Calu3 (cell line): Measurements from ENCODE around the gene PLPPR5. TPM values are rescaled to one million over a fixed set of nuclear protein-coding genes. Genes with fewer than 3 reads are reported as not detected.

ENCODE experiments used
- BruUV-seq: library from RNA; stranded (reverse); fragments of 400-500 nt; replicated peaks from 2 replicates; lab custom pipeline; 2021; lab: Mats Ljungman, UMichigan
- CTCF ChIA-PET: fragments of 300-600 bp; sonication (Branson Sonifier 250); formaldehyde crosslinking; loops from one replicate; lab custom pipeline; 2022; ENCODE audit warnings: antibody characterized with exemption; lab: Charles Lee
- DNase-seq: peaks from one replicate; pipeline ENCODE4 v3.0.0; 2022
- H3K27ac Mint-ChIP-seq: one replicate; pipeline ENCODE4 v1.8.0; 2022; ENCODE audit warnings: mixed read lengths; ENCODE audit not compliant: unreplicated experiment
- H3K27me3 Mint-ChIP-seq: one replicate; pipeline ENCODE4 v1.8.0; 2022; ENCODE audit warnings: mixed read lengths; ENCODE audit not compliant: unreplicated experiment
- H3K36me3 Mint-ChIP-seq: one replicate; pipeline ENCODE4 v1.8.0; 2022; ENCODE audit warnings: mild to moderate bottlenecking, moderate library complexity, mixed read lengths; ENCODE audit not compliant: insufficient read depth, unreplicated experiment
- H3K4me1 Mint-ChIP-seq: one replicate; pipeline ENCODE4 v1.8.0; 2022; ENCODE audit warnings: mild to moderate bottlenecking, low read depth, mixed read lengths; ENCODE audit not compliant: unreplicated experiment
- H3K4me3 Mint-ChIP-seq: one replicate; pipeline ENCODE4 v1.8.0; 2022; ENCODE audit warnings: mild to moderate bottlenecking, low read depth, moderate library complexity, mixed read lengths; ENCODE audit not compliant: unreplicated experiment
- H3K9me3 Mint-ChIP-seq: one replicate; pipeline ENCODE4 v1.8.0; 2022; ENCODE audit warnings: low read depth, mixed read lengths; ENCODE audit not compliant: unreplicated experiment
- intact Hi-C: fragments of 100-400 bp; cut with micrococcal nuclease; formaldehyde crosslinking; loops from one replicate; pipeline ENCODE4 v1.10.0; 2022; ENCODE audit not compliant: unreplicated experiment
- total RNA-seq: library from RNA; stranded (reverse); gene quantifications from 2 replicates; pipeline ENCODE4 v1.2.3, GENCODE V29; 2022
- TF ChIP-seq, protein P1 (sequence below): fragments of 200-600 bp; IDR thresholded peaks from one replicate; pipeline ENCODE4 v1.8.0; 2022; ENCODE audit warnings: antibody characterized with exemption; ENCODE audit not compliant: unreplicated experiment

PLPPR5 gene
- total RNA-seq, 1 experiment from 2014 or later, result not detected

DNA sequence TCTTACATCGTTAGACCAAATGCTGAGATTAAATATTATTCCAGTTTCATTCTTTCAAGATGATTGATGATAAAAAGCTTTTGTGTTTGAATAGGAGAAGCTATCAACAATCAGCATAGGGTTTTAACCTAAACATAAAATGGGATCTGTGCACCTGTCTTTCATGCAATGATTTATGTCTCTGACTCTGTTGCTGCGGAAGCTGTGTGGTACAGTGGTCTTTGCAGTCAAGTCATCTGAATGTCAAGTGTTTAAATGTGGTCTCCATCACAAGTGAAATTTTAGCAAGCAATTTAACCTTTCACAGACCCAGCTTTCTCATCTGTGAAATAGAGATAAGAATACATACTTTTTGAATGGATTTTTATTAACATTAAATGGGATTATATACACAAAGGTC, 107.2 kb downstream of the PLPPR5 start:
- H3K36me3 Mint-ChIP-seq, result no peaks in the 10 kb centered on the region
- intact Hi-C loops, result no loop called here
- no peak overlapping the region for H3K4me3 Mint-ChIP-seq
- H3K4me1 Mint-ChIP-seq, result no peaks in the 10 kb centered on the region
- H3K9me3 Mint-ChIP-seq, result no peaks in the 10 kb centered on the region
- no peak for DNase-seq
- no peaks in the 10 kb centered on the region for H3K27me3 Mint-ChIP-seq
- CTCF ChIA-PET, result no interaction called here
- no peak overlapping the region for H3K27ac Mint-ChIP-seq
- TF ChIP-seq, protein P1, sequence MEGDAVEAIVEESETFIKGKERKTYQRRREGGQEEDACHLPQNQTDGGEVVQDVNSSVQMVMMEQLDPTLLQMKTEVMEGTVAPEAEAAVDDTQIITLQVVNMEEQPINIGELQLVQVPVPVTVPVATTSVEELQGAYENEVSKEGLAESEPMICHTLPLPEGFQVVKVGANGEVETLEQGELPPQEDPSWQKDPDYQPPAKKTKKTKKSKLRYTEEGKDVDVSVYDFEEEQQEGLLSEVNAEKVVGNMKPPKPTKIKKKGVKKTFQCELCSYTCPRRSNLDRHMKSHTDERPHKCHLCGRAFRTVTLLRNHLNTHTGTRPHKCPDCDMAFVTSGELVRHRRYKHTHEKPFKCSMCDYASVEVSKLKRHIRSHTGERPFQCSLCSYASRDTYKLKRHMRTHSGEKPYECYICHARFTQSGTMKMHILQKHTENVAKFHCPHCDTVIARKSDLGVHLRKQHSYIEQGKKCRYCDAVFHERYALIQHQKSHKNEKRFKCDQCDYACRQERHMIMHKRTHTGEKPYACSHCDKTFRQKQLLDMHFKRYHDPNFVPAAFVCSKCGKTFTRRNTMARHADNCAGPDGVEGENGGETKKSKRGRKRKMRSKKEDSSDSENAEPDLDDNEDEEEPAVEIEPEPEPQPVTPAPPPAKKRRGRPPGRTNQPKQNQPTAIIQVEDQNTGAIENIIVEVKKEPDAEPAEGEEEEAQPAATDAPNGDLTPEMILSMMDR, result no peak
- BruUV-seq, result no TSS peak

DNA sequence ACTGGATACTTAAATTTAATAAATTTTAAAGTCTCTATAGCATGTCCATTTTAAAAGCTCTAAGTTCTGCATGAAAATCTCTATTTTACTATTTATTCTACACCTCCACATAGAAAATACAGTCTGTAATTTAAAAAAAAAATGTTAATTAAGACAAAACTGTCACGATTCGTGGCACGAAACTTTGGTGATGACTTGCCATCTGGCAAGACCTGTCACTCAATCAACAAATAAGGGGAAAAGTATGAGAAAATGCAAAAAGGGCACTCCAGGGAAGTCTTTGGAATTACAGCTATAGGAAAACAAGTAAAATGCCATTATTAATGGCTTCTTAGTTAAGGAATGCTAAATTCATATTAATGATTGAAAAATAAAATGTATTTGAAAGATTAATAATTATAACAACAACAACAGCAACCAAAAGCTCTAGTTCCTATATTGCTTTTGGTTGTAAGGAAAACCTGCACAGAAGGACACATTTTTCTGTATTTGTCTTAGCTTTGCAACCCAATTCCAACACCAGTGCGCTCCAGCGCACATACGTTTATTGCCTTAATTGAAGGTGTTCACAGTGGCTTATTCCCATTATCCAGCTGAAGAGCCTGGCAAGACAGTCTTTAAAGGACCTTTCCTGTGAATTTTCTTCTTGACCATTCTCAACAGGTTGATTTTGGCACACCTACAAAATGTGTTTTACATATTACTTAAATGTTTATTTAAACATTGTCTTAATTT, 107.8 kb downstream of the PLPPR5 start:
- TF ChIP-seq, protein P1, result no peak
- Mint-ChIP-seq H3K4me1 (no peaks in the 10 kb centered on the region), H3K27ac (no peak overlapping the region), H3K27me3 (no peaks in the 10 kb centered on the region), H3K4me3 (no peak overlapping the region), H3K9me3 (no peaks in the 10 kb centered on the region), H3K36me3 (no peaks in the 10 kb centered on the region)
- CTCF ChIA-PET, result interaction anchor here (0.5 kb wide), 1 partner anchor 99 kb away, joined by 3 read pairs; no protein-coding TSS in a partner anchor
- no TSS peak for BruUV-seq
- DNase-seq, result no peak
- intact Hi-C loops, result no loop called here

- no peak overlapping the region for H3K27ac Mint-ChIP-seq
- intact Hi-C loops, result no loop called here
- TF ChIP-seq, protein P1, result no peak
- no peaks in the 10 kb centered on the region for H3K36me3 Mint-ChIP-seq
- BruUV-seq, result no TSS peak
- no peaks in the 10 kb centered on the region for H3K4me1 Mint-ChIP-seq
- no peak overlapping the region for H3K4me3 Mint-ChIP-seq
- no peaks in the 10 kb centered on the region for H3K27me3 Mint-ChIP-seq
- CTCF ChIA-PET, result no interaction called here
- no peak for DNase-seq
- H3K9me3 Mint-ChIP-seq, result no peaks in the 10 kb centered on the region
These were observed 111.3 kb downstream of the PLPPR5 start for GRCh38 chr1:98893371-98893770.

- Mint-ChIP-seq H3K27me3 (no peaks in the 10 kb centered on the region), H3K9me3 (no peaks in the 10 kb centered on the region), H3K4me3 (no peak overlapping the region), H3K4me1 (no peaks in the 10 kb centered on the region), H3K27ac (no peak overlapping the region), H3K36me3 (no peaks in the 10 kb centered on the region)
- intact Hi-C loops, result no loop called here
- no TSS peak for BruUV-seq
- no peak for DNase-seq
- CTCF ChIA-PET, result no interaction called here
- TF ChIP-seq, protein P1, result no peak
These were observed 115.8 kb downstream of the PLPPR5 start for GRCh38 chr1:98888869-98889268.
